ENCODE results near the gene GPHN. TPM values are rescaled to one million over a fixed set of nuclear protein-coding genes. Genes with fewer than 3 reads are reported as not detected.

Gene GPHN
- total and polyA plus RNA-seq, 11 donors = 15.2 to 37.1 (median 30.1) TPM

GRCh38 chr14:66493750-66494149 is 14.2 kb upstream of the GPHN start:
- intact Hi-C loops (cut with DNase I) = loop anchor here in 6 of 10 donors (10.0 kb wide), 6 partner anchors 71 to 641 kb away; no protein-coding TSS in a partner anchor
- TF ChIP-seq CTCF (IDR thresholded peaks at IDR 0.05) = no peak
- TF ChIP-seq POLR2A (IDR thresholded peaks at IDR 0.05) = no peak
- no peaks in the 10 kb centered on the region for H3K27me3 ChIP-seq
- H3K9me3 ChIP-seq = no peaks in the 10 kb centered on the region
- ATAC-seq (no peak), DNase-seq (no peak)
- no peak overlapping the region for H3K27ac ChIP-seq
- H3K36me3 ChIP-seq = no peaks in the 10 kb centered on the region
- H3K4me3 ChIP-seq = no peak overlapping the region
- H3K4me1 ChIP-seq = peaks cover 0 to 23% (median 3%) of the 10 kb centered on the region in 12 donors

- Histone ChIP-seq H3K36me3 (no peaks in the 10 kb centered on the region), H3K27ac (no peak overlapping the region), H3K4me3 (peak overlapping the region in 5 of 12 donors; percentile 13 to 33 (median 28)), H3K27me3 (no peaks in the 10 kb centered on the region), H3K9me3 (no peaks in the 10 kb centered on the region), H3K4me1 (peaks cover 0 to 20% (median 3%) of the 10 kb centered on the region in 12 donors)
- TF ChIP-seq CTCF (IDR thresholded peaks at IDR 0.05) = peak; percentile 65 to 90 (median 80)
- TF ChIP-seq POLR2A (IDR thresholded peaks at IDR 0.05) = no peak
- intact Hi-C loops (cut with DNase I) = loop anchor here in 8 of 10 donors (5.0 to 10.0 kb wide), 10 partner anchors 69 to 639 kb away; no protein-coding TSS in a partner anchor
- DNase-seq (peak in 4 of 5 donors; percentile 30 to 39 (median 34)), ATAC-seq (peak; percentile 66 to 95 (median 89))
- 1 to 3% (median 2%) methylated on average over 4 of the region's 4 CpGs for WGBS, 4 donors
These were observed 12.5 kb upstream of the GPHN start for GRCh38 chr14:66495218-66496098.

GRCh38 chr14:66496188-66496807 is 11.6 kb upstream of the GPHN start:
- intact Hi-C loops (cut with DNase I) = loop anchor here in 8 of 10 donors (5.0 to 10.0 kb wide), 10 partner anchors 69 to 639 kb away; no protein-coding TSS in a partner anchor

More at GRCh38 chr14:66496188-66496807, 11.6 kb upstream of the GPHN start:
- H3K27me3 ChIP-seq = no peaks in the 10 kb centered on the region
- no peak overlapping the region for H3K27ac ChIP-seq
- H3K9me3 ChIP-seq = no peaks in the 10 kb centered on the region
- peak overlapping the region in 2 of 12 donors; percentile 28 to 33 for H3K4me3 ChIP-seq
- peaks cover 0 to 14% (median 1%) of the 10 kb centered on the region in 12 donors for H3K4me1 ChIP-seq
- TF ChIP-seq POLR2A (IDR thresholded peaks at IDR 0.05) (no peak), CTCF (IDR thresholded peaks at IDR 0.05) (no peak)
- no peak for DNase-seq
- peak in 3 of 4 donors; percentile 41 to 64 (median 58) for ATAC-seq
- no peaks in the 10 kb centered on the region for H3K36me3 ChIP-seq
- 44 to 58% (median 46%) methylated on average over 4 of the region's 4 CpGs for WGBS, 4 donors

Measured in heart left ventricle (tissue), 16 donors.